EL (cell line): Measurements from ENCODE around the gene REST.
"Not testable (repeated sequence)": the region's sequence is repeated elsewhere in the genome, so short reads cannot be mapped to it uniquely, and the experiment has no call there.

Experiments
- DNase-seq: peaks from one replicate; pipeline ENCODE4 v3.0.0-alpha.2; 2016

REST gene

GRCh38 chr4:56909086-56909894 lies 1.6 kb downstream of the REST start:
- peak; percentile 67 for DNase-seq

GRCh38 chr4:56910172-56910967 lies 2.7 kb downstream of the REST start:
- DNase-seq, result no peak

GRCh38 chr4:56914336-56914735 lies 6.6 kb downstream of the REST start:
- no peak for DNase-seq

GRCh38 chr4:56914977-56915376 lies 7.3 kb downstream of the REST start:
- DNase-seq, result not testable (repeated sequence)

GRCh38 chr4:56927196-56927595 lies 19.5 kb downstream of the REST start:
- DNase-seq, result no peak

GRCh38 chr4:56930638-56931037 lies 22.9 kb downstream of the REST start:
- DNase-seq, result no peak

GRCh38 chr4:56931924-56932323 lies 24.2 kb downstream of the REST start:
- no peak for DNase-seq

- DNase-seq, result peak; percentile 94
Observed at GRCh38 chr4:56937262-56937661, 29.6 kb downstream of the REST start.

- DNase-seq, result not testable (repeated sequence)
Observed at GRCh38 chr4:56939826-56940225, 32.1 kb downstream of the REST start.

GRCh38 chr4:56940403-56940802 lies 32.7 kb downstream of the REST start:
- DNase-seq, result no peak

- no peak for DNase-seq
Observed at GRCh38 chr4:56940971-56941370, 33.3 kb downstream of the REST start.

GRCh38 chr4:56941403-56941802 lies 33.7 kb downstream of the REST start:
- no peak for DNase-seq

- DNase-seq, result no peak
Observed at GRCh38 chr4:56953680-56954520, 46.2 kb downstream of the REST start.

GRCh38 chr4:56958111-56958517 lies 50.4 kb downstream of the REST start:
- peak; percentile 87 for DNase-seq

GRCh38 chr4:56959100-56959499 lies 51.4 kb downstream of the REST start:
- no peak for DNase-seq

- DNase-seq, result no peak
Observed at GRCh38 chr4:56961107-56961500, 53.4 kb downstream of the REST start.

GRCh38 chr4:56971383-56971782 lies 63.7 kb downstream of the REST start:
- DNase-seq, result no peak

- DNase-seq, result no peak
Observed at GRCh38 chr4:56972389-56972788, 64.7 kb downstream of the REST start.

- DNase-seq, result no peak
Observed at GRCh38 chr4:56972809-56973208, 65.1 kb downstream of the REST start.

- no peak for DNase-seq
Observed at GRCh38 chr4:56973336-56973735, 65.6 kb downstream of the REST start.

- peak; percentile 17 for DNase-seq
Observed at GRCh38 chr4:56976283-56976836, 68.7 kb downstream of the REST start.

- no peak for DNase-seq
Observed at GRCh38 chr4:56976837-56977320, 69.2 kb downstream of the REST start.
